GM21619 (cell line): ENCODE results near the gene NMB.

Experiments
- ATAC-seq: cut with Tn5 transposase; IDR thresholded peaks from one replicate; pipeline ENCODE4 v1.9.1; 2021; ENCODE audit not compliant: unreplicated experiment

The NMB gene

DNA sequence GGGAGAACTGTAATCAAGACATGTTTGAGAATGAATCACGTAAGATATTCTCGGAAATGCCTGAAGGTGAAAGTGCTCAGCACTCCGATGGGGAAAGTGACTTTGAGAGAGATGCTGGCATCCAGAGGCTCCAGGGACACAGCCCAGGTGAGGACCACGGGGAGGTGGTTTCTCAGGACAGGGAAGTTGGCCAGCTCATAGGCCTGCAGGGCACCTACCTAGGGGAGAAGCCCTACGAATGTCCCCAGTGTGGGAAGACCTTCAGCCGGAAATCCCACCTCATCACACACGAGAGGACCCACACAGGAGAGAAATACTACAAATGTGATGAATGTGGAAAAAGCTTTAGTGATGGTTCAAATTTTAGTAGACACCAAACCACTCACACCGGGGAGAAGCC, 37.4 kb downstream of the NMB start:
- ATAC-seq = no peak

DNA sequence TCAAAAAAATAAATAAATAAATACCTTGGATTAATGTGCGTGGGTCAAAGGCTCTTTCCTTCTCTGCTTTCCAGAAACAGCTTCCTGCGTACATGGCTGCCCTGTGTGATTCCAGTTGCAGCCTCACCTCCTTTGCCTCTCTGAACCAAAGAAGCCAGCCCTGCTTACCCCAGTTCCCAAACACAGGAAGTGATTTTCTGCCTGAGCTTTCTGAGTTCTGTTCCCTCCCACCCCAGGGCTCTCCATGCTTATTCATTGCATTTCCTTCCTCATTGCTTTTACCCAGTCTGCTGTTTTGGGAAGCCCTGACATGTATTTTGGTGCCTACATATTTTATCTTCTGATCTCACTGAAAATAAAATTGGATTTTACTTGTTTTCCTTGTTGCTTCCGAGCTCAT, 41.8 kb downstream of the NMB start:
- ATAC-seq = no peak

DNA sequence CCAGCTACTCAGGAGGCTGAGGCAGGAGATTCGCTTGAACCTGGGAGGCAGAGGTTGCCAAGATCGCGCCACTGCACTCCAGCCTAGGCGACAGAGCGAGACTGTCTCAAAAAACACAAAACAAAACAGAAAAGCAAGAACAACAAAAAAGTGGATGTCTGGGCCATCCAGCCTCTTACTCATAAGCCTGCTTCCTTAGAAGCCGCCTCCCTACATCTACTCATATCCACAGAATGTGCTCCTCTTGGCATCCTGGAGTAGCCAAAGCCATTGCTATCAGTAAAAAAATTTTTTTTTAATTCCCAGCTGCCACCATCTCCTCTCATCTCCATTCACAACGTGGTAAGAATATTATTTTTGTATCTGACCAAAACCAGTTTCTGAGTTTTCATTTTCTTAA, 46.4 kb downstream of the NMB start:
- ATAC-seq = no peak

DNA sequence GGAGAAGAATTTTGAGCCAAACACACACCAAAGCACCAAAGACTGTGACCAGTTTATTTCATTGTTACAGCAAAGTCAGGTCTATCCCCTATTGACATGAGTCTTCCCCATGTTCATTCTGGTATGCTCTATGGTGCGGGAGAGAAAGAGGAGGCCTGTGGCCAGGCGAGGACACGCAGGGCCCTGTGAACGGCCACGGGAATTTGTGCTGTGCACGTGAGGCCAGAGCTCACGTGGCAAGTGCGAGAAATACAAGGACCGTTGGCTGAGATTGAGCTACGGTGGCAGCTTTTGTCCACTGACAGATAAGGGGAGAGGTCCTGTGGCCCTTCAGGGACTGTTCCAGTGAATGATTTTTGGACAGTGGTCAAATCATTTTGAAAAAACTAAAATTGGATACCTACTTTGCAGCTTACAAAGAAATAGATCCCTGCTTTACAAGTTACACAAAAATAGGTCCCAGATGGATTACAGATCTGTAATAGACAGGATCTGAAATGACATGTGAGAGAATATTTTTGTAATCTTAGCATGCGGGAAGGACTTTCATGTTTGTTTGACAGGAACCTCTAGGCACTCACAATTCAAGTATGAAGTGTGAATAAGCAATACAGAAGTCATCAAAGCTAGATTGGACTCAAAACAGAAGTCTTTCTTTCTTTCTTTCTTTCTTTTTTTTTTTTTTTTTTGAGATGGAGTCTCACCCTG, 48.0 kb downstream of the NMB start:
- no peak for ATAC-seq

- no peak for ATAC-seq
These were observed 49.2 kb downstream of the NMB start for GRCh38 chr15:84608707-84609284.

- ATAC-seq = no peak
These were observed 51.3 kb downstream of the NMB start for GRCh38 chr15:84606653-84607120.

DNA sequence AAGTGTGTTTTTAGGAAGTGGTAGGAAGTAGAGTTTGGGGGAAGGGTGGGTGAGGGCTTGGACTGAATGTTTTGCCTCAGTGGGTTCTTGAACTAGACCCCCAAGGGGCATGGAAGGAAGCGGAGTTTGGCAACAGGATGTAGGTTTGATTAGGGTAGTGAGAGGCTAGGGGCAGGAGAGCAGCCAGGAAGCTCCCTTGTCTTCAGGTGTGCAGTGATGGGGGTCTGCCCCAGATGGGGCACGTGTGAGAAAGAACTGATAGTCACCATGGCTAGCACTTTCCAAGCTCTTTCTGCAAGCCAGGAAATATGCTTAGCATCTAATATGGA, 52.5 kb downstream of the NMB start:
- no peak for ATAC-seq
